Neural progenitor cell (in vitro differentiated cells): ENCODE measurements around the gene KIAA0232. TPM values are rescaled to one million over a fixed set of nuclear protein-coding genes. Genes with fewer than 3 reads are reported as not detected.

ENCODE experiments used
- DNase-seq: peaks from one replicate; pipeline ENCODE4 v3.0.0-alpha.2; 2016; ENCODE audit warnings: low spot score
- H2AFZ ChIP-seq: fragments of 200-600 bp; sonication (generic); replicated peaks from 2 replicates; pipeline ENCODE4 v1.6.1; 2016; ENCODE audit warnings: antibody characterized with exemption
- H3F3A ChIP-seq: fragments of 200-600 bp; sonication (generic); 2 replicates; pipeline ENCODE4 v1.6.1; 2016; ENCODE audit warnings: antibody characterized with exemption, low read depth
- H3K27ac ChIP-seq: fragments of 200-600 bp; sonication (generic); 2 replicates; pipeline ENCODE4 v1.5.1; 2016; ENCODE audit warnings: mild to moderate bottlenecking
- H3K27me3 ChIP-seq: fragments of 200-600 bp; sonication (generic); 2 replicates; pipeline ENCODE4 v1.6.1; 2016; ENCODE audit warnings: mild to moderate bottlenecking, moderate library complexity
- H3K36me3 ChIP-seq: fragments of 200-600 bp; sonication (generic); 2 replicates; pipeline ENCODE4 v1.5.1; 2016
- H3K4me1 ChIP-seq: fragments of 200-600 bp; sonication (generic); 2 replicates; pipeline ENCODE4 v1.6.1; 2016; ENCODE audit warnings: mixed run types
- H3K4me2 ChIP-seq: fragments of 200-600 bp; sonication (generic); 2 replicates; pipeline ENCODE4 v1.6.1; 2016
- H3K4me3 ChIP-seq: fragments of 200-600 bp; sonication (generic); 2 replicates; pipeline ENCODE4 v1.5.1; 2016
- H3K79me2 ChIP-seq: fragments of 200-600 bp; sonication (generic); 2 replicates; pipeline ENCODE4 v1.6.1; 2016; ENCODE audit warnings: low read depth
- H3K9ac ChIP-seq: fragments of 200-600 bp; sonication (generic); 2 replicates; pipeline ENCODE4 v1.6.1; 2016
- H3K9me3 ChIP-seq: fragments of 200-600 bp; sonication (generic); 2 replicates; pipeline ENCODE4 v1.5.1; 2016; ENCODE audit warnings: low read depth
- H4K20me1 ChIP-seq: fragments of 200-600 bp; sonication (generic); 2 replicates; pipeline ENCODE4 v1.6.1; 2016; ENCODE audit warnings: low read depth
- H3K27ac Mint-ChIP-seq: 3 replicates; pipeline ENCODE4 v1.8.0; 2021; ENCODE audit warnings: mixed read lengths
- H3K27me3 Mint-ChIP-seq: 2 replicates; pipeline ENCODE4 v1.8.0; 2022; ENCODE audit warnings: low read depth, mild to moderate bottlenecking, inconsistent platforms, moderate library complexity, mixed read lengths; ENCODE audit not compliant: insufficient read depth
- H3K36me3 Mint-ChIP-seq: 3 replicates; pipeline ENCODE4 v1.8.0; 2021; ENCODE audit warnings: mixed read lengths
- H3K4me1 Mint-ChIP-seq: 3 replicates; pipeline ENCODE4 v1.8.0; 2021; ENCODE audit warnings: mixed read lengths
- H3K4me3 Mint-ChIP-seq: 3 replicates; pipeline ENCODE4 v1.8.0; 2021; ENCODE audit warnings: mild to moderate bottlenecking, moderate library complexity, mixed read lengths
- H3K9me3 Mint-ChIP-seq: 3 replicates; pipeline ENCODE4 v1.8.0; 2020; ENCODE audit warnings: mixed read lengths
- CTCF ChIP-seq: fragments of 200-600 bp; sonication (generic); IDR thresholded peaks from 2 replicates; pipeline ENCODE4 v1.5.1; 2017; ENCODE audit warnings: antibody characterized with exemption, mild to moderate bottlenecking
- EZH2 ChIP-seq: fragments of 200-600 bp; sonication (generic); IDR thresholded peaks from 2 replicates; pipeline ENCODE4 v1.6.1; 2017; ENCODE audit warnings: antibody characterized with exemption, mild to moderate bottlenecking, moderate library complexity
- EZH2phosphoT487 ChIP-seq: fragments of 200-600 bp; sonication (generic); IDR thresholded peaks from 2 replicates; pipeline ENCODE4 v1.6.1; 2017; ENCODE audit warnings: antibody characterized with exemption
- total RNA-seq: library from RNA; depleted of rRNA; stranded (reverse); fragments of >200 nt; gene quantifications from 2 replicates; pipeline ENCODE4 v1.2.3, GENCODE V29; 2015; ENCODE audit warnings: low replicate concordance

KIAA0232 gene
- total RNA-seq, 1 donor from 2014 or later, result 42.9 TPM

GRCh38 chr4:6760865-6761264 lies 21.7 kb upstream of the KIAA0232 start:
- H3K36me3 ChIP-seq, result no peaks in the 10 kb centered on the region
- no peaks in the 10 kb centered on the region for H3K9me3 Mint-ChIP-seq
- peaks cover 6% of the 10 kb centered on the region for H3F3A ChIP-seq
- DNase-seq, result no peak
- no peak overlapping the region for H3K4me3 Mint-ChIP-seq
- no peaks in the 10 kb centered on the region for H3K36me3 Mint-ChIP-seq
- H3K27me3 Mint-ChIP-seq, result peaks cover 5% of the 10 kb centered on the region
- no peak overlapping the region for H3K27ac ChIP-seq
- no peak for TF ChIP-seq EZH2
- no peak for TF ChIP-seq EZH2phosphoT487
- TF ChIP-seq CTCF, result no peak
- H3K4me1 Mint-ChIP-seq, result peaks cover 19% of the 10 kb centered on the region
- no peaks in the 10 kb centered on the region for H3K9me3 ChIP-seq
- H3K27ac Mint-ChIP-seq, result no peak overlapping the region
- H3K4me2 ChIP-seq, result no peak overlapping the region
- H2AFZ ChIP-seq, result no peak overlapping the region
- H3K9ac ChIP-seq, result no peak overlapping the region
- no peaks in the 10 kb centered on the region for H3K27me3 ChIP-seq
- H3K4me3 ChIP-seq, result no peak overlapping the region
- no peaks in the 10 kb centered on the region for H3K79me2 ChIP-seq
- H4K20me1 ChIP-seq, result no peaks in the 10 kb centered on the region
- H3K4me1 ChIP-seq, result peaks cover 16% of the 10 kb centered on the region

- H3K4me3 Mint-ChIP-seq, result no peak overlapping the region
- no peaks in the 10 kb centered on the region for H3K36me3 Mint-ChIP-seq
- Histone ChIP-seq H3K9me3 (no peaks in the 10 kb centered on the region), H4K20me1 (no peaks in the 10 kb centered on the region), H3F3A (peaks cover 1% of the 10 kb centered on the region), H2AFZ (peak overlapping the region; percentile 42), H3K4me1 (peaks cover 16% of the 10 kb centered on the region), H3K79me2 (no peaks in the 10 kb centered on the region), H3K4me2 (no peak overlapping the region), H3K27ac (no peak overlapping the region), H3K36me3 (no peaks in the 10 kb centered on the region), H3K4me3 (no peak overlapping the region), H3K9ac (no peak overlapping the region), H3K27me3 (no peaks in the 10 kb centered on the region)
- TF ChIP-seq CTCF (no peak), EZH2phosphoT487 (no peak), EZH2 (no peak)
- DNase-seq, result no peak
- H3K9me3 Mint-ChIP-seq, result no peaks in the 10 kb centered on the region
- H3K27me3 Mint-ChIP-seq, result peaks cover 13% of the 10 kb centered on the region
- peaks cover 21% of the 10 kb centered on the region for H3K4me1 Mint-ChIP-seq
- peak overlapping the region; percentile 14 for H3K27ac Mint-ChIP-seq
Measured at GRCh38 chr4:6761649-6762615, 20.6 kb upstream of the KIAA0232 start.

GRCh38 chr4:6763330-6763851 lies 19.1 kb upstream of the KIAA0232 start:
- Mint-ChIP-seq H3K36me3 (no peaks in the 10 kb centered on the region), H3K4me1 (peaks cover 26% of the 10 kb centered on the region), H3K27me3 (peaks cover 13% of the 10 kb centered on the region), H3K4me3 (no peak overlapping the region), H3K27ac (peak overlapping the region; percentile 82), H3K9me3 (no peaks in the 10 kb centered on the region)
- no peak overlapping the region for H3K4me2 ChIP-seq
- H3K9me3 ChIP-seq, result no peaks in the 10 kb centered on the region
- H2AFZ ChIP-seq, result no peak overlapping the region
- H4K20me1 ChIP-seq, result no peaks in the 10 kb centered on the region
- H3F3A ChIP-seq, result no peaks in the 10 kb centered on the region
- H3K27me3 ChIP-seq, result no peaks in the 10 kb centered on the region
- TF ChIP-seq EZH2phosphoT487 (no peak), CTCF (no peak), EZH2 (no peak)
- no peaks in the 10 kb centered on the region for H3K79me2 ChIP-seq
- H3K27ac ChIP-seq, result no peak overlapping the region
- no peak overlapping the region for H3K9ac ChIP-seq
- H3K36me3 ChIP-seq, result no peaks in the 10 kb centered on the region
- peaks cover 19% of the 10 kb centered on the region for H3K4me1 ChIP-seq
- DNase-seq, result no peak
- H3K4me3 ChIP-seq, result no peak overlapping the region
